ENCODE data around the gene FHL2.

FHL2 gene

GRCh38 chr2:105321875-105322646 lies 76.8 kb downstream of the FHL2 start:
- ChIA-PET POLR2A (no interaction called here), CTCF (interaction anchor here (0.7 to 1.6 kb wide), 4 partner anchors 9 to 34 kb away, joined by 3 to 8 read pairs (median 6); no protein-coding TSS in a partner anchor)
- TF ChIP-seq CTCF (IDR thresholded peaks at IDR 0.05; ENCODE audit: insufficient read depth, low read length, missing control alignments): no peak
- H3K4me3 ChIP-seq (ENCODE audit: low read depth, low read length): no peak overlapping the region
- no peak for DNase-seq (ENCODE audit: low read depth, low spot score)

- H3K4me3 ChIP-seq (ENCODE audit: low read depth, low read length): no peak overlapping the region
- CTCF ChIA-PET: interaction anchor here (0.7 to 1.5 kb wide), 3 partner anchors 8 to 26 kb away, joined by 3 to 6 read pairs (median 3); no protein-coding TSS in a partner anchor
- POLR2A ChIA-PET: no interaction called here
- no peak for TF ChIP-seq CTCF (IDR thresholded peaks at IDR 0.05; ENCODE audit: insufficient read depth, low read length, missing control alignments)
- DNase-seq (ENCODE audit: low read depth, low spot score): no peak
These were observed 78.1 kb downstream of the FHL2 start for GRCh38 chr2:105320651-105321215.

GRCh38 chr2:105317937-105318336 lies 80.9 kb downstream of the FHL2 start:
- no peak for DNase-seq (ENCODE audit: low read depth, low spot score)
- no peak for TF ChIP-seq CTCF (IDR thresholded peaks at IDR 0.05; ENCODE audit: insufficient read depth, low read length, missing control alignments)
- CTCF ChIA-PET: interaction anchor here (0.6 to 1.0 kb wide), 4 partner anchors 23 to 204 kb away, joined by 3 read pairs; no protein-coding TSS in a partner anchor
- POLR2A ChIA-PET: no interaction called here
- no peak overlapping the region for H3K4me3 ChIP-seq (ENCODE audit: low read depth, low read length)

GRCh38 chr2:105315314-105315713 lies 83.5 kb downstream of the FHL2 start:
- no peak for DNase-seq (ENCODE audit: low read depth, low spot score)
- CTCF ChIA-PET: interaction anchor here (1.0 to 1.7 kb wide), 6 partner anchors 21 to 201 kb away, joined by 3 to 6 read pairs (median 4); no protein-coding TSS in a partner anchor
- TF ChIP-seq CTCF (IDR thresholded peaks at IDR 0.05; ENCODE audit: insufficient read depth, low read length, missing control alignments): no peak
- no peak overlapping the region for H3K4me3 ChIP-seq (ENCODE audit: low read depth, low read length)
- POLR2A ChIA-PET: no interaction called here

GRCh38 chr2:105313877-105314276 lies 85.0 kb downstream of the FHL2 start:
- DNase-seq (ENCODE audit: low read depth, low spot score): no peak
- POLR2A ChIA-PET: no interaction called here
- no peak overlapping the region for H3K4me3 ChIP-seq (ENCODE audit: low read depth, low read length)
- CTCF ChIA-PET: interaction anchor here (1.7 kb wide), 1 partner anchor 78 kb away, joined by 6 read pairs; no protein-coding TSS in a partner anchor
- TF ChIP-seq CTCF (IDR thresholded peaks at IDR 0.05; ENCODE audit: insufficient read depth, low read length, missing control alignments): no peak

Data from AG04449 (cell line).